Ovary (tissue), 9 donors: ENCODE results near the gene FBXL19. TPM values are rescaled to one million over a fixed set of nuclear protein-coding genes. Genes with fewer than 3 reads are reported as not detected.

Source experiments
- DNase-seq, 5 donors: peaks; one replicate each; pipeline ENCODE4 v3.0.0-alpha.2; 2019 to 2020
- H3K27ac ChIP-seq, 2 donors: fragments of 200-600 bp; one replicate each; pipeline versions ENCODE4 v1.5.1 to v1.8.0; 2019 to 2022
- H3K27me3 ChIP-seq: fragments of 200-600 bp; one replicate; pipeline ENCODE4 v1.8.0; 2022
- H3K36me3 ChIP-seq: fragments of 200-600 bp; sonication (generic); one replicate; pipeline ENCODE4 v1.5.1; 2019
- H3K4me1 ChIP-seq: one replicate; pipeline ENCODE4 v1.8.1; 2013; ENCODE audit warnings: mild to moderate bottlenecking, moderate library complexity; ENCODE audit not compliant: insufficient read depth
- H3K4me3 ChIP-seq: fragments of 200-600 bp; sonication (generic); one replicate; pipeline ENCODE4 v1.5.1; 2017
- H3K9me3 ChIP-seq, 2 donors: fragments of 200-600 bp in 1 of 2; sonication (generic) in 1 of 2; one replicate each; pipeline versions ENCODE4 v1.5.1 to v1.8.1; 2013 to 2019; ENCODE audit warnings: mild to moderate bottlenecking in 1 of 2, moderate library complexity in 1 of 2
- EP300 ChIP-seq: sonication (generic); formaldehyde crosslinking; IDR thresholded peaks from one replicate; pipeline ENCODE4 v1.6.1; 2017; ENCODE audit warnings: antibody characterized with exemption
- POLR2A ChIP-seq: fragments of 450-650 bp; IDR thresholded peaks from one replicate; pipeline ENCODE4 v1.6.1; 2017; ENCODE audit warnings: antibody characterized with exemption, mild to moderate bottlenecking, moderate library complexity
- WGBS, 3 donors: extraction: QIAGEN DNeasy Blood & Tissue Kit in 1 of 3; methylation state at CpG; one replicate each; pipeline versions ENCODE4 v1.1.5 to v1.1.7; 2013 to 2017; 5-methylcytosine and 5-hydroxymethylcytosine counted together
- intact Hi-C, 4 donors: fragments of 100-400 bp; cut with DNase I; formaldehyde crosslinking; loops; one replicate each; pipeline versions ENCODE4 v1.11.0 to v1.15.1; 2022 to 2023
- polyA plus RNA-seq, 2 donors: library from polyadenylated mRNA; stranded (reverse); fragments of 200-250 nt in 1 of 2; fragments of 350-450 nt in 1 of 2; fragmentation: Illumina TruSeq in 1 of 2; extraction: RNeasy Lipid Tissue Mini Kit (QIAGEN cat#74804) in 1 of 2; gene quantifications; one replicate each; pipeline ENCODE4 v1.2.3, GENCODE V29; 2013 to 2014
- total RNA-seq, 7 donors: library from RNA; depleted of rRNA in 2 of 7; stranded (reverse); fragments of >200 nt in 2 of 7; fragmentation: NEBNext Ultra II Directional in 3 of 7; extraction: Animal tissue kit (Norgen Biotek cat#: 25700) in 3 of 7; gene quantifications; one replicate each; pipeline versions ENCODE4 v1.1.0 to v1.2.4, GENCODE V29; 2016 to 2023
- TF ChIP-seq, protein P1 (sequence below), 3 donors: fragments of 450-650 bp in 2 of 3; fragments of 200-600 bp in 1 of 3; IDR thresholded peaks; one replicate each; pipeline versions ENCODE4 v1.5.1 to v1.8.0; 2016 to 2022; ENCODE audit warnings: antibody characterized with exemption in 3 of 3, mild to moderate bottlenecking in 1 of 3
- donor health status: DM: no; HTN: no; CAD: no; lungs with moderate emphysema.
- donor health status: DM: no; HTN: no; CAD: no.
- donor health status: Bipolar disorder and iron deficiency.
- donor health status: DM: yes; HTN: yes; CAD: no.
- donor health status: DM: no; HTN: no; CAD: no.
- donor health status: DM: yes; HTN: yes; CAD: no.

Gene FBXL19
- total and polyA plus RNA-seq, 9 donors: 1.6 to 24.3 (median 14.4) TPM

DNA sequence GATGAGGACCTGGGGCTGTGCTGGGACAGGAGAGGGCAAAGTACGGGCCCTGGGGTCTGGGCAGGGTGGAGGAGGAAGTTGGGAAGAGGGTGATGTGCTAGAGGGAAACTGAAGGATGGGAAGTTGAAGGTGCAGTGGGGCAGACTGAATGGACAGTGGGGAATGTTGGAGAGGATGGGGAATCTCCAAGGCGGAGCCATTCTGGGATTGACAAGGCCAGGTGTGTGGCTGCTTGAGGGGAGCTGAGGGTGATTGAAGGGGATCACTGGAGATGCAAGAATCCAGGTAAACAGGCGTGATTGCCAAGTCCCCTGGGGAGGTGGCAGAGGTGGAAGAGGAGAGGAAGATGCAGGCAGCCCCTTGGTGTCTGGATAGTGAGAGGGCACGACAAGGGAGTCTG is 53.1 kb downstream of the FBXL19 start:
- Histone ChIP-seq H3K9me3 (no peaks in the 10 kb centered on the region), H3K27ac (no peak overlapping the region), H3K4me3 (no peak overlapping the region), H3K4me1 (no peaks in the 10 kb centered on the region), H3K27me3 (no peaks in the 10 kb centered on the region), H3K36me3 (no peaks in the 10 kb centered on the region)
- DNase-seq: no peak
- 92 to 94% (median 94%) methylated on average over 4 of the region's 4 CpGs for WGBS, 3 donors
- TF ChIP-seq POLR2A: no peak
- TF ChIP-seq, protein P1, sequence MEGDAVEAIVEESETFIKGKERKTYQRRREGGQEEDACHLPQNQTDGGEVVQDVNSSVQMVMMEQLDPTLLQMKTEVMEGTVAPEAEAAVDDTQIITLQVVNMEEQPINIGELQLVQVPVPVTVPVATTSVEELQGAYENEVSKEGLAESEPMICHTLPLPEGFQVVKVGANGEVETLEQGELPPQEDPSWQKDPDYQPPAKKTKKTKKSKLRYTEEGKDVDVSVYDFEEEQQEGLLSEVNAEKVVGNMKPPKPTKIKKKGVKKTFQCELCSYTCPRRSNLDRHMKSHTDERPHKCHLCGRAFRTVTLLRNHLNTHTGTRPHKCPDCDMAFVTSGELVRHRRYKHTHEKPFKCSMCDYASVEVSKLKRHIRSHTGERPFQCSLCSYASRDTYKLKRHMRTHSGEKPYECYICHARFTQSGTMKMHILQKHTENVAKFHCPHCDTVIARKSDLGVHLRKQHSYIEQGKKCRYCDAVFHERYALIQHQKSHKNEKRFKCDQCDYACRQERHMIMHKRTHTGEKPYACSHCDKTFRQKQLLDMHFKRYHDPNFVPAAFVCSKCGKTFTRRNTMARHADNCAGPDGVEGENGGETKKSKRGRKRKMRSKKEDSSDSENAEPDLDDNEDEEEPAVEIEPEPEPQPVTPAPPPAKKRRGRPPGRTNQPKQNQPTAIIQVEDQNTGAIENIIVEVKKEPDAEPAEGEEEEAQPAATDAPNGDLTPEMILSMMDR (IDR thresholded peaks at IDR 0.05): no peak
- no peak for TF ChIP-seq EP300
- intact Hi-C loops: no loop called here

DNA sequence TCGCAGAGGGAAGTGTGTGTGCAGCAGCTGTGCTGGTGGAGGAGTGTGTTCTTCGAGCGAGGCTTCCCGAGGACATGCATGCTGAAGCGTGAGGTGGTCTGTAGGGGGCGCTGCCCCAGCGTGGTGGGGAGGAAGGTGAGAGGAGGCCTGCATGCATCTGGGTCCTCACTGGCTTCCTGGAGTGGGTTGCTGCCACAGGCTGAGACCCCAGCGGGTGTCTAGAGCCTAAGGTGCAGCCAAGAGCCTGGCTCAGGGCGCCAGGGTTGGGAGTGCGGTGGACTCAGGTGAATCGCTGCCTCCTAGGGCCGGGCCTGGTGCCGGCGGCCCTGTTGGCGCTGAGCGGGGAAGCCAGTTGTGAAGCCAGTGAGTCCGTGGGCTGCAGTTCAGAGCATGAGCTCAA is 54.1 kb downstream of the FBXL19 start:
- Histone ChIP-seq H3K27me3 (no peaks in the 10 kb centered on the region), H3K4me3 (no peak overlapping the region), H3K4me1 (no peaks in the 10 kb centered on the region), H3K27ac (no peak overlapping the region), H3K36me3 (no peaks in the 10 kb centered on the region), H3K9me3 (no peaks in the 10 kb centered on the region)
- intact Hi-C loops: no loop called here
- DNase-seq: no peak
- WGBS, 3 donors: 78 to 81% (median 80%) methylated on average over 17 of the region's 17 CpGs
- no peak for TF ChIP-seq EP300
- TF ChIP-seq, protein P1 (IDR thresholded peaks at IDR 0.05): no peak
- no peak for TF ChIP-seq POLR2A

DNA sequence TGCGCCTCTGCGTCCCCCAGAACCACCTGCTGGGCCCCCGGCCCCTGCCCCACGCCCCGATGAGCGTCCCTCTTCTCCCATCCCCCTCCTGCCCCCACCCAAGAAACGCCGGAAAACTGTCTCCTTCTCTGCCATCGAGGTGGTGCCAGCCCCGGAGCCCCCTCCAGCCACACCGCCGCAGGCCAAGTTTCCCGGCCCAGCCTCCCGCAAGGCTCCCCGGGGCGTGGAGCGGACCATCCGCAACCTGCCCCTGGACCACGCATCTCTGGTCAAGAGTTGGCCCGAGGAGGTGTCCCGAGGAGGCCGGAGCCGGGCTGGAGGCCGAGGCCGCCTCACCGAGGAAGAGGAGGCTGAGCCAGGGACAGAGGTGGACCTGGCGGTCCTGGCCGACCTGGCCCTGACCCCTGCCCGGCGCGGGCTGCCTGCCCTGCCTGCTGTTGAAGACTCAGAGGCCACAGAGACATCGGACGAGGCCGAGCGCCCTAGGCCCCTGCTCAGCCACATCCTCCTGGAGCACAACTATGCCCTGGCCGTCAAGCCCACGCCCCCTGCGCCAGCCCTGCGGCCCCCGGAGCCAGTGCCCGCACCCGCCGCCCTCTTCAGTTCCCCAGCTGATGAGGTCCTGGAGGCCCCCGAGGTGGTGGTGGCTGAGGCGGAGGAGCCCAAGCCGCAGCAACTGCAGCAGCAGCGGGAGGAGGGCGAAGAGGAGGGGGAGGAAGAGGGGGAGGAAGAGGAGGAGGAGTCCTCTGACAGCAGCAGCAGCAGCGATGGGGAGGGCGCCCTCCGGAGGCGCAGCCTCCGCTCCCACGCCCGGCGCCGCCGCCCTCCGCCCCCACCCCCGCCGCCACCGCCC is 56.0 kb downstream of the FBXL19 start:
- TF ChIP-seq EP300 (no peak), POLR2A (no peak)
- TF ChIP-seq, protein P1 (IDR thresholded peaks at IDR 0.05): no peak
- intact Hi-C loops: loop anchor here in 3 of 4 donors (5.0 to 10.0 kb wide), 5 partner anchors 55 to 895 kb away; partner anchors contain the start of genes ZNF267 (in 2 of the 3), STX4 (in 1 of the 3) and ZNF843 (in 1 of the 3)
- WGBS, 3 donors: 77 to 82% (median 79%) methylated on average over 57 to 62 of the region's 62 CpGs
- Histone ChIP-seq H3K27me3 (no peaks in the 10 kb centered on the region), H3K36me3 (no peaks in the 10 kb centered on the region), H3K4me3 (no peak overlapping the region), H3K27ac (no peak overlapping the region), H3K9me3 (no peaks in the 10 kb centered on the region), H3K4me1 (no peaks in the 10 kb centered on the region)
- no peak for DNase-seq

DNA sequence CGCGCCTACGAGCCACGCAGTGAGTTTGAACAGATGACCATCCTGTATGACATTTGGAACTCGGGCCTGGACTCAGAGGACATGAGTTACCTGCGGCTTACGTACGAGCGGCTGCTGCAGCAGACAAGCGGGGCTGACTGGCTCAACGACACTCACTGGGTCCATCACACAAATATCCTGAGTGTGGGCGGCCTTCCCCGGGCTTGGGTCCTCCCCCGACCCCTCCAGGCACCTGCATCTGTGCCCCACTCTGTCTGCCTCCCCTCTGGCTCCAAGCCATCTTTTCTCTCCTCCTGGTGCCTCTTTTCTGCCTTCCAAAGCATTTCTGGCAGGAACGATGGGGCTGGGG is 56.6 kb downstream of the FBXL19 start:
- no peaks in the 10 kb centered on the region for H3K36me3 ChIP-seq

More for the DNA sequence above, 56.6 kb downstream of the FBXL19 start:
- Histone ChIP-seq H3K4me3 (no peak overlapping the region), H3K9me3 (no peaks in the 10 kb centered on the region), H3K27ac (no peak overlapping the region), H3K27me3 (no peaks in the 10 kb centered on the region), H3K4me1 (no peaks in the 10 kb centered on the region)
- TF ChIP-seq POLR2A: no peak
- TF ChIP-seq, protein P1 (IDR thresholded peaks at IDR 0.05): no peak
- TF ChIP-seq EP300: no peak
- 80 to 83% (median 81%) methylated on average over 15 of the region's 15 CpGs for WGBS, 3 donors
- intact Hi-C loops: loop anchor here in 3 of 4 donors (5.0 to 10.0 kb wide), 5 partner anchors 55 to 895 kb away; partner anchors contain the start of genes ZNF267 (in 2 of the 3), STX4 (in 1 of the 3) and ZNF843 (in 1 of the 3)
- no peak for DNase-seq
